8988T (cell line): ENCODE results near the gene RIN2.

Source experiments
- DNase-seq: peaks from one replicate; pipeline ENCODE4 v3.0.0; 2011

RIN2 gene

DNA sequence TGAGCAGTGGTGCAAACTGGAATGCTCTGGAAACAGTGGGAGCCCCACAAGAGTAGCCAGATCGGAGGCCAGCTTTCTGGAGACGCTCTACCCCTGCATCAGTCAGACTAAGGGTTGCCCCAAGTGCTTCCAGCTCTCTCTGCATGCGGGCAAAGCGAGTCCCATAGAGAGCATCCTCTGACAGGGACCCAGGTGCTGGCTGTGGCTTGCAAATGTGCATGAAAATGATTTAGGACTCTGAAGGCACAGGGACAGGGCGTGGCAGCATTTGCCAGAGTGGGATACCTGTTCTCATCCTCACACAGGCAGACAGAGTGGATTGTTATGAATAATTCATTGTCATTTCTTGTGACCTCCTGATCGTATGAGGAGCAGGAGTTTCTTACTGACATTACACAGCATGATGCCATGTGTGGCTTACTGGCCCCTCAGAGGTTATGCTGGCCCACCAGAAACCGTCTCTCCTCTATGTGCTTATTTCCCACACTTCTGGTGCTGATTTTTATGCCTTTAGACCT lies 10.3 kb downstream of the RIN2 start:
- DNase-seq, result no peak

GRCh38 chr20:19769507-19769906 lies 11.4 kb downstream of the RIN2 start:
- DNase-seq, result no peak

GRCh38 chr20:19770375-19770774 lies 12.3 kb downstream of the RIN2 start:
- DNase-seq, result no peak

- DNase-seq, result no peak
These were observed 13.0 kb downstream of the RIN2 start for GRCh38 chr20:19771031-19771430.

GRCh38 chr20:19773471-19773870 lies 15.4 kb downstream of the RIN2 start:
- DNase-seq, result no peak

DNA sequence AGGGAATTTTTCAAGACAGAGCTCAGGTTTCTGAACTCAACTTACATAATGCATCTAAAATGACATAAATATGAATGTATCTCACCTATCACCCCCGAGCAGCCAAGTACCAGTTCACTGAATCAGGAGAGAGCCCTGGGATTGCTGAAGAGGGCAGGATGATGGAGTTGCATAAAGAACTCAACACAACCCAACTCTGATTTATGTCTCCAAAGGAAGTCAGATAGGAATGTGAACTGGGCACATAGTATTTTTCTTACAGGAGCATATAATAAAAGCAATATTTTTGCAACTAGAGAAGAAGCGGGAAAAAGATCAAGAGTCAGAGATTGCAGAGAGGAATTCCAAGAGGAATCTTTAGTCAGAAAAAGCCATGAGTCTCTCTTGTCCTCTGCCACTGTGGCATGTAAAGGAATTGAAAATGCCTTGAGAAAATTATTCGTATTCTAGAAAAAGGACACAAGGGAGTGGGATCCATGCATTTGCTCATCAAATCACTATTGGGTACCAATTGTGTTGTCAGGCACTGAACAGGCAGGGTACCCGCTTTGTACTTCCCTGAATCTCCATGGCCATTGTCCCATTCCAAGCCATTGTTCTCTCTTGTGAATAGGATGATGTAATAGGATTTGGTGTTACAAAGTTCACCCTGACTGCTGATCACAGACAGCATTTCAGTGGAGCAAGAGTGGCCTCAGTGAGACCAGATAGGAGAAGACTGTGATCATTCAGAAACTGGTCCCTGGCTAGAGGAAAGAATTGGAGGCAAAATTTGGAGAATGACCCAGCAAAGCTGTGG lies 16.3 kb downstream of the RIN2 start:
- no peak for DNase-seq

GRCh38 chr20:19775353-19776253 lies 17.5 kb downstream of the RIN2 start:
- no peak for DNase-seq

DNA sequence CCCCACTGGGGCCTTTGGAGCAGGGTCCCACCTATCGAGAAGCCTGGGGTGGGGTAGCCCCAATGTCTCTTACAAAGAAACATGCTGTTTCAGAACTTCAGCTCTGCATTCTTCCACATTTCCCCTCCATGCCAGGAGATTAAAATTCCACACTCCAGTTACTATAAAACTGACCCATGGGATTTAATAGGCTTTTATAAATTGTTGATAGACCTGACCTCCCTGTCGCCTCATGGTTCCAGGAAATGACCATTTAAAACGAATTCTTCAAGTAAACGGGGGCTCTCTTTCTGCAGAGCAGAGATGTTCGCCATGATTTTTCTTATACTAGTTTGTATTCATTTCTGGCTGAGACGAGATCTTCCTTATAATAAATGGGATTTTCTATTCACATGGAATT lies 19.3 kb downstream of the RIN2 start:
- DNase-seq, result no peak

GRCh38 chr20:19777981-19778380 lies 19.9 kb downstream of the RIN2 start:
- no peak for DNase-seq

GRCh38 chr20:19778404-19778803 lies 20.3 kb downstream of the RIN2 start:
- no peak for DNase-seq

GRCh38 chr20:19779634-19780033 lies 21.6 kb downstream of the RIN2 start:
- DNase-seq, result no peak

GRCh38 chr20:19780261-19780660 lies 22.2 kb downstream of the RIN2 start:
- DNase-seq, result no peak

- no peak for DNase-seq
These were observed 23.2 kb downstream of the RIN2 start for GRCh38 chr20:19781235-19781634.

GRCh38 chr20:19782669-19783068 lies 24.6 kb downstream of the RIN2 start:
- no peak for DNase-seq

DNA sequence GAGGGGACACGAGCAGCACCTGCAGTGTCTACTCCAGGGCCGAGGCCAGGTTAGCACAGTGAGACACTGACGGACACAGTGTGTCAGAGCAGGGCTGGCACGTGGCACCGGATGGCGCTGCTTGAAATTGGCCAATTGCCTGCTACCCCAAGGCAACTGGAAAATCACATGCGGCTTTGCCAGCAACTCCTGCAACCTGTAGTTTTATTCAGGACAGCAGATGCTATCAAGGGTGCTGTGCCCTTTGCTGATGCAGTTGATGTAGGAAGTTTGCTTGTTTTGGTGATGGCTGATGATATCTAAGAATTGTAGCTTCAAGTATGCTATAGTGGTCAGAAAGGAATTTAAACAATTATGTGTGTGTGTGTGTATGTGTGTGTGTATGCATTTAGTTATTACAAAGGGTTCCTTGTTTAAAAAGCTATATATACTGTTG lies 25.9 kb downstream of the RIN2 start:
- DNase-seq, result no peak

GRCh38 chr20:19784511-19785172 lies 26.6 kb downstream of the RIN2 start:
- DNase-seq, result no peak

- DNase-seq, result no peak
These were observed 27.3 kb downstream of the RIN2 start for GRCh38 chr20:19785173-19785982.

DNA sequence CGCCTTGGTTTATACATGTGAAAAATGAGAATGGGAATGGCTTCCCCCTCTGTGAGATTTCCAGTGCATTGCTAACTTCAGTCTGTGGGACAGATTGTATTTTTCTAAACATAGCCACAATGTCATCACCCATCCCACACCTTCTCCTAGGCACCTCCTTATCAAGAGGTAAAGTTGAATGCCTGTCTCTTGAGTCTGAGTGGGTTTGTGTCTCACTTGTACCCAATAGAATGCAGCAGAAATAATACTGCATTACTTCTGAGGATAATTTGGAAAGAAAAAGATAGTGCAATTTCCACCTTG lies 27.9 kb downstream of the RIN2 start:
- DNase-seq, result no peak

DNA sequence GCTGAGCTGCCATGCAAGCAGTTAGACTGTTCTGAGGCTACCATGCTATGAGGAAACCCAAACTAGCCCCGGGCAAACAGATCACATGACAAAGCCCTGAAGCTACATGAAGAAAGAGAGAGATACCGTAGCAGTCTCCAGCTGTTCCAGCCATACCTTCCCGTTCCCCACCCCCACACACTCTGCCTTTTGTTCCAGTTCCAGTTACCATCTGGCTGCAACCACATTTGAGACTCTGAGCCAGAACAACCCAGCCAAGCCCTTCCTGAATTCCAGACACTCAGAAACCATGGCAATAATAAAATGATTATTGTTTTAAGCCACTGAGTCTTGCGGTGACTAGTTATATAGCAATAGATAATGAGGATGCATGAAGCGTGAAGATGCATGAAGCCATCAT lies 28.3 kb downstream of the RIN2 start:
- no peak for DNase-seq

GRCh38 chr20:19787366-19787765 lies 29.3 kb downstream of the RIN2 start:
- no peak for DNase-seq

DNA sequence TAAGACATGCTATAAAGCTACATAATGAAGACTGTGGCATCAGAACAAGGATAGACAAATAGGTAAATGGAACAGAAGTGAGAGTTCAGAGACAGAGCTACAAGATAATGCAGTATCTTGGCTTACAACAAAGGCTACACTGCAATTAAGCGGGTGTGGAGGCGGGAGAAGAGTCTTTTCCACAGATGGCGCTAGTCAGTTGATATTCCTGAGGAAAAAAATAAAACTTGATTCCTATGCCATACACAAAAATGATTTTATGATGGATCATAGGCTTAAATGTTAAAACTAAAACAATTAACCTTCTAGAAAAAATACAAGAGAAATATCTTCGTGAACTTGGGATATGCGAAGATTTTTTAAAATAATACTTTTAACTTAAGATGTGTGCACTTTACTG lies 31.0 kb downstream of the RIN2 start:
- no peak for DNase-seq

- DNase-seq, result no peak
These were observed 31.4 kb downstream of the RIN2 start for GRCh38 chr20:19789446-19789845.

- no peak for DNase-seq
These were observed 33.8 kb downstream of the RIN2 start for GRCh38 chr20:19791887-19792286.
